GM19468 (cell line): Measurements from ENCODE around the gene THEMIS2.
"Not testable (repeated sequence)": the region's sequence is repeated elsewhere in the genome, so short reads cannot be mapped to it uniquely, and the experiment has no call there.

Experiments
- ATAC-seq: cut with Tn5 transposase; IDR thresholded peaks from one replicate; pipeline ENCODE4 v1.9.1; 2021; ENCODE audit warnings: mild to moderate bottlenecking, moderate library complexity, moderate number of reproducible peaks; ENCODE audit not compliant: unreplicated experiment; ENCODE audit errors: extremely low read depth

The THEMIS2 gene

DNA sequence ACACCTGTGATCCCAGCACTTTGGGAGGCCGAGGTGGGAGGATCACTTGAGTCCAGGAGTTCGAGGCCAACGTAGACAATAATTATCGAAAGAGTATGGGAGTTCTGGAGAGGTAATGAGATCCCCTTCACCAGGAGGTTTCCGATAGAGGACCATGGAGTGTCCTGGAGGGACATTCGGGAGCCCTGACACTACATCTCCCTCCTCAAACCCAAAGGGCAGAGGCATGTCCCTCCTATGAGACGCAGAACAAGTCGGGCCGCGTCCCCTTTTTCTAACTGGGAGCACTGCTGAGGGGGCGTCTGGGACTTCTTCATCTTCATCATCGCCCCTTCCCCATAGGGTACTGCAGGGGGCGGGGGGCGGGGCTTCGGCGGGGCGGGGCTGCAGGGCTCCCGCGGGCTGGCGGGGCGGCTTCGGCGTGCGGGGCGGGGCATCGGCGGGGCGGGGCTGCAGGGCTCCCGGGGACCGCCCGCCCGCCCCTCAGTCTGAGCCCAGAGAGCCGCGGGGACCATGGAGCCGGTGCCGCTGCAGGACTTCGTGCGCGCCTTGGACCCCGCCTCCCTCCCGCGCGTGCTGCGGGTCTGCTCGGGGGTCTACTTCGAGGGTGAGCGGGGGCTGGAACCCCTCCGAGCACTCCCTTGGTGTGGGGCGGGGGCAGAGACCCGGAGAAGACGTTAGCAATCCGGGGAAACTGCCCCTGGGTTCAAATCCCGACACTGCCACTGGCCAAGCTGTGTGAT, at the start of gene THEMIS2:
THEMIS2 (plus strand) TSS at position 486 of the 743 bp plus-strand sequence; CDS start at position 514, 28 bp downstream.
- ATAC-seq = no peak

DNA sequence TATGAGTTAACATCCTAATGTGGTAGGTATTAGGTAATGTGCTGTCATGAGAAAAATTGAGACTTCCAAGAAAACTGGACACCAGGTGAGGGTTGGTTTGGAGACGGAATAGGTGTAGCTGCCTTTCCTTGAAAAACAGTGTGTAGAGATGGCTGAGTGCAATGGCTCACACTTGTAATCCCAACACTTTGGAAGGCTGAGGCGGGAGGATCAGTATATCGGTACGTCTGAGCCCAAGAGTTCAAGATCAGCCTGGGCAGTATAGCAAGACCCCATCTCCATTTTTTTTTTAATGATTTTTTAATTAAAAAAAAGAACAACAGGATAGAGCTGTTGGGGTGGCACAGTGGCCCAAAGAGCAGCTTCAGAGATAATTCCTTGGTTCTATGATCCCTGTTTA, 48.6 kb upstream of the THEMIS2 start:
- ATAC-seq = no peak

- no peak for ATAC-seq
Measured at GRCh38 chr1:27824411-27824810, 47.9 kb upstream of the THEMIS2 start.

DNA sequence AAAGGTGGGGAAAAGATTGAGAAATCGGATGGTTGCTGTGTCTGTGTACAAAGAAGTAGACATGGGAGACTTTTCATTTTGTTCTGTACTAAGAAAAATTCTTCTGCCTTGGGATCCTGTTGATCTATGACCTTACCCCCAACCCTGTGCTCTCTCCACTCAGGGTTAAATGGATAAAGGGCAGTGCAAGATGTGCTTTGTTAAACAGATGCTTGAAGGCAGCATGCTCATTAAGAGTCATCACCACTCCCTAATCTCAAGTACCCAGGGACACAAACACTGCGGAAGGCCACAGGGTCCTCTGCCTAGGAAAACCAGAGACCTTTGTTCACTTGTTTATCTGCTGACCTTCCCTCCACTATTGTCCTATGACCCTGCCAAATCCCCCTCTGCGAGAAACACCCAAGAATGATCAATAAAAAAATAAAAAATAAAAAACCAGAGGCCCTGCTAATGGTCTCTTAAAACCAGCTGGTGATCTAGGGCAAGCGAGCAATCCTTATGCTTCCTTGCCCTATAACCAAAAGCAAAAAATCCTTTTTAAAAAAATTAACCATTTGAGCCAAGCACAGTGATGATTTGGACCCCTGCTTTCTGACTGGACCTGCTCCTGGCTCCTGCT, 42.9 kb upstream of the THEMIS2 start:
- not testable (repeated sequence) for ATAC-seq

GRCh38 chr1:27830621-27831440, 41.5 kb upstream of the THEMIS2 start, which contains the start of gene PPP1R8:
Gene PPP1R8, plus strand, starts transcription at chr1:27830782. Its CDS starts 54 bp downstream, at chr1:27830836.
- peak; percentile 89 for ATAC-seq

GRCh38 chr1:27831568-27832410, 40.6 kb upstream of the THEMIS2 start:
- no peak for ATAC-seq

DNA sequence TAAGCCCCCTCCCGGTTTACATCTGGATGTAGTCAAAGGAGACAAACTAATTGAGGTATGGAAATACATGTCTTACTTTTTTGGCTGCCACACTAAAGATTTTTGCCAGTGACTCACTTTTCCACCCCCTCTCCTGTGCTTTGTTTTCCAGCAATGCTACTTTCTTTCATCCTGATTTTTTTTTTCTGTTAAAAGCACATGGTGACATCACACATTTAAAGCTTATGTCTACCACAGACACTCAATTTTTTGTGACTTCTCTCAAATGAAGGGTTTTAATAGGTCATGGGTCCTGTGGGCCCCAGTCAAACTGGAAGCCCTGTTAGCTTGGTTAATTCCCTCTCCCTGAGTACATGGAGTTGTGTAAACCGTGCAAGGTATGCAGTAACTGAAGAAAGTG, 39.6 kb upstream of the THEMIS2 start:
- ATAC-seq = no peak

GRCh38 chr1:27833470-27833869, 38.9 kb upstream of the THEMIS2 start:
- ATAC-seq = no peak

DNA sequence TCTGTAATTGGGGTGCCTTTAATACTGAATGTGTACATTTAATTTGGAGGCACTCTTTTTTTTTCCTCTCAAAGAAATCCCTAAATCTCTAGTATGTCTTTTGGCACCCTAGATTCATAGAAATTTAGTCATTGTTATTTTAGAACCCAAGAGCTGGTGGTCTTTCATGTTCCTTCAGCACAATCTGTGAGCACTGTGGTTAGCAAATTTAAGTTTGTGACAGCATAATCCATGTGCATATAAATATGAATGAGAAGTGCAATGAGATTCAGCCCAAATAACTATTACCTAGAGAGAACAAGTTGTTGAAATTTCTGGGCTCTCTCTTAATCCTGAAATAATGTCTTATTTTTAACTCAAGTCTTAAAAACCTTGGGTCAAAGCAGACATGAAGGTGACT, 37.3 kb upstream of the THEMIS2 start:
- no peak for ATAC-seq

DNA sequence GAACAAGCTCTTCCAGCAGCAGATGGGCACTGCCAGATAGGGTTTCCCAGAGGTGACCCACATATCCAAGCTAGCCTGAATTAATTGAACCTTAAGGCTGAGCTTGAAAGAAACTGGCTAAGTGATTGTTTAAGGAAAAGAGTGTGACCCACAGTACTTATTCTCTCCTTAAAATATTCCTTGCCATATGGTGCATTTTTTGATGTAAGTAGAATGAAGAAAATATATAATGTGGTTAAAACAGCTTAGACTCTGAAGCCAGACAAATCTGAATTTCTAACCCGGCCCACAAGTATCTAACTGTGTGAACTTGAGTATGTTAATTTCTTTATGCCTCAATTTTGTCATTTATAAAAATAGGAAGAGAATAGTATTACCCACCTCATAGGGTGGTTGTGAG, 36.8 kb upstream of the THEMIS2 start:
- ATAC-seq = no peak

- ATAC-seq = no peak
Measured at GRCh38 chr1:27849951-27850350, 22.4 kb upstream of the THEMIS2 start.

- no peak for ATAC-seq
Measured at GRCh38 chr1:27855085-27855484, 17.3 kb upstream of the THEMIS2 start.

- ATAC-seq = no peak
Measured at GRCh38 chr1:27856561-27857343, 15.6 kb upstream of the THEMIS2 start.

GRCh38 chr1:27857552-27857951, 14.8 kb upstream of the THEMIS2 start:
- ATAC-seq = not testable (repeated sequence)

- peak; percentile 32 for ATAC-seq
Measured at GRCh38 chr1:27858072-27858948, 14.0 kb upstream of the THEMIS2 start.

DNA sequence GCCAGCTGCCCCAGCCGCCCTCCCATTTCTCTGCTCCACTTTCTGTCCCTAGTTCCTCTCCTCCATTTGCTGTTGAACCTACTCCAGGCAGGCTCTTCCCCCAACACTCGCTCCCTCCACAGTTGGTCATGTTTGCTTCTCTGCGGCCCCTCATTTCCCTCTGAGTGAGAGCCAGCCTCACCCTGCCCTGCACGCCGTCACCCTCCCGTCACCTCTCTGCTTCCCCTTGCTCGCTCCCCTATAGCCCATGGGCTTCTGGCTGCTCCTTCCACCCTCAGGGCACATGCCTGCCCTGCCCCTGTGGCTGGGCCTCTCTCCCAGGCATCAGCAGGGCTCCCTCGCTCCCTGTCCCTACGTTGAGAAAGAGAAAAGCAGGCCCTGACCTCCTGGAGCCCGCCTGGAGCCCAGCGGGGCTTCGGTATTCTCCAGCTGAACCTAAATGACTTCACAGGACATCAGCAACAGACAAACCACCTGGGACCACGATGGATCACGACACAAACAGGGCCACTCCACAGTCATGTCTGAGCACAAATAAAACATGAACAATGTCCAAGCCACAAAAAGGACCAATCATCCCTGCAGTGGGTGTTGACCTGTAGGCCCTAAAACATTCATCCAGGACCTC, 13.3 kb upstream of the THEMIS2 start:
- ATAC-seq = no peak

GRCh38 chr1:27861436-27861835, 10.9 kb upstream of the THEMIS2 start:
- ATAC-seq = no peak

DNA sequence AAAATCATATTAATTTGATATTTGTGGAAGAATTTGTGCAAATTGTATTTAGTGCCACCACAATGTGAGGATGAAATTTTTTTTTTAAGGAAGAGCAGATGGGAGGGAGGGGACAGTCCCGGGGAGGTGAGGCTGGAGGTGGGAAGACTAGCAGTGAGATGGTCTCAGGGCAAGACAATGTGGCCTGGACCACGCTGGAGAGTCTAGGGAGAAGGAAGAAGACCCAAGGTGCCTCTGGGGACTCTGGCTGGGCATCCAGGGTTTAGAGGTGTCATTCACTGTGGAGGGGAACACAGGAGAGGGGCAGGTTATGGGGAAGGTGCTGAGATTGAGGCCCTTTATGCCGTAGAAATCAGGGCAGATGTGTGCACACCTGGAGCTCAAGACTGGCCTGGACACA, 10.3 kb upstream of the THEMIS2 start:
- ATAC-seq = no peak
